Tibial nerve (tissue), 3 donors: ENCODE measurements around the gene CACNA1G.

Experiments used
- POLR2A ChIP-seq, 2 donors: fragments of 450-650 bp; IDR thresholded peaks; one replicate each; pipeline ENCODE4 v1.6.1; 2017; ENCODE audit warnings: antibody characterized with exemption in 2 of 2, mild to moderate bottlenecking in 2 of 2, moderate library complexity in 2 of 2
- TF ChIP-seq, protein P1 (sequence below), 5 experiments: fragments of 200-600 bp in 3 of 5; fragments of 450-650 bp in 2 of 5; sonication (generic) in 3 of 5; IDR thresholded peaks; one replicate each; pipeline ENCODE4 v1.5.1; 2016 to 2019; ENCODE audit warnings: antibody characterized with exemption in 5 of 5, mild to moderate bottlenecking in 3 of 5, moderate library complexity in 2 of 5

DNA sequence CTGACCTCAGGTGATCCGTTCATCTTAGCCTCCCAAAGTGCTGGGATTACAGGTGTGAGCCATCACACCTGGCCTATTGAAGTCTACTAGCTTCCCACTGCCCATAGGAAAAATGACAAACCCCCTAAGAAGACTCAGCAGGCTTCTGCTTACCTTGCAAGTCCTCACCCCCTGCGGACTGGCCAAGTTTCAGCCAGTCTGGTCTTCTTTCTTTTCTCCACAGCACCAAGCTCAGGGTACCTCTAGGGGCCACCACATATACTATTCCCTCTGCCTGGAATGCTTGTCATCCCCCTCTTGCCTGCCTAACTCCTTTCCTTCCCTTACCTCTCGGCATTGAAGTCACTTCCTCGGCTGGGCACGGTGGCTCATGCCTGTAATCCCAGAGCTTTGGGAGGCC, 105.3 kb downstream of the CACNA1G start:
- TF ChIP-seq, protein P1, sequence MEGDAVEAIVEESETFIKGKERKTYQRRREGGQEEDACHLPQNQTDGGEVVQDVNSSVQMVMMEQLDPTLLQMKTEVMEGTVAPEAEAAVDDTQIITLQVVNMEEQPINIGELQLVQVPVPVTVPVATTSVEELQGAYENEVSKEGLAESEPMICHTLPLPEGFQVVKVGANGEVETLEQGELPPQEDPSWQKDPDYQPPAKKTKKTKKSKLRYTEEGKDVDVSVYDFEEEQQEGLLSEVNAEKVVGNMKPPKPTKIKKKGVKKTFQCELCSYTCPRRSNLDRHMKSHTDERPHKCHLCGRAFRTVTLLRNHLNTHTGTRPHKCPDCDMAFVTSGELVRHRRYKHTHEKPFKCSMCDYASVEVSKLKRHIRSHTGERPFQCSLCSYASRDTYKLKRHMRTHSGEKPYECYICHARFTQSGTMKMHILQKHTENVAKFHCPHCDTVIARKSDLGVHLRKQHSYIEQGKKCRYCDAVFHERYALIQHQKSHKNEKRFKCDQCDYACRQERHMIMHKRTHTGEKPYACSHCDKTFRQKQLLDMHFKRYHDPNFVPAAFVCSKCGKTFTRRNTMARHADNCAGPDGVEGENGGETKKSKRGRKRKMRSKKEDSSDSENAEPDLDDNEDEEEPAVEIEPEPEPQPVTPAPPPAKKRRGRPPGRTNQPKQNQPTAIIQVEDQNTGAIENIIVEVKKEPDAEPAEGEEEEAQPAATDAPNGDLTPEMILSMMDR (IDR thresholded peaks at IDR 0.05), result no peak
- TF ChIP-seq POLR2A (IDR thresholded peaks at IDR 0.05), result no peak
